Measurements from ENCODE around the gene ADM5. TPM values are rescaled to one million over a fixed set of nuclear protein-coding genes. Genes with fewer than 3 reads are reported as not detected.

The ADM5 gene, protein sequence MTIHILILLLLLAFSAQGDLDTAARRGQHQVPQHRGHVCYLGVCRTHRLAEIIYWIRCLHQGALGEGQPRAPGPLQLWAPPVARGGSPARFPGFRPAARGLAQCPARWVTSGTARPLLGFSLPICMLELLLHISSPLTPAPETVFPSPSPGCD
- total RNA-seq (2013; cell fraction: nucleolus; rRNA removed), result 12.9 and 13.0 TPM in 2 replicates
- total RNA-seq (2014; rRNA removed), result 1.6 and 2.1 TPM in 2 replicates
- 0.81 and 0.92 TPM in 2 replicates for total RNA-seq (2014; rRNA removed; fragmentation: Illumina TruSeq; extraction: Trizol)
- total RNA-seq (2021), result 4.5 and 5.4 TPM in 2 replicates
- 0.70 TPM for polyA plus RNA-seq (2011; ENCODE audit: low read depth)
- polyA plus RNA-seq (2011; rRNA removed), result 0.55 and 1.6 TPM in 2 replicates
- polyA plus RNA-seq (2011; cell fraction: cytosol; rRNA removed), result 2.3 and 4.9 TPM in 2 replicates
- polyA plus RNA-seq (2011; cell fraction: nucleus; rRNA removed), result 81.8 and 81.9 TPM in 2 replicates
- 1.8 and 3.6 TPM in 2 replicates for polyA plus RNA-seq (2012)
- polyA plus RNA-seq (2014; fragmentation: Illumina TruSeq; extraction: Trizol), result 0.29 and 1.2 TPM in 2 replicates
- under 1 TPM in 1 of 2 experiments, not detected in 1; 0.05 TPM for polyA plus RNA-seq (2014; fragmentation: Nextera tagmentation; extraction: Ambion mirVana)
- 6.0 and 6.4 TPM in 2 replicates for polyA plus RNA-seq (2014; rRNA removed)
- under 1 TPM; 0.76 to 0.78 TPM for polyA plus RNA-seq (2016; fragmentation: Nextera tagmentation; extraction: Ambion mirVana)
- 0.59 and 1.9 TPM in 2 replicates for polyA minus RNA-seq (2011; rRNA and poly(A)+ RNA removed)
- polyA minus RNA-seq (2011; cell fraction: cytosol; rRNA and poly(A)+ RNA removed), result 0.73 and 0.80 TPM in 2 replicates
- 7.7 and 14.7 TPM in 2 replicates for polyA minus RNA-seq (2011; cell fraction: nucleus; rRNA and poly(A)+ RNA removed)
- Bru-seq, nascent RNA, result percentile 61 among the genes with signal in this experiment
- percentile 93 among the genes with signal in this experiment for BruChase-seq, experiment 1, labeled RNA remaining after a 6-hour chase
- BruChase-seq, experiment 2, labeled RNA remaining after a 2-hour chase, result percentile 89 among the genes with signal in this experiment
- long read RNA-seq, experiment 1, partial matches to known transcripts, result 0 of 1 reads
- long read RNA-seq, experiment 1, other reads (novel, unspliced or antisense), result 0 of 1 reads
- long read RNA-seq, experiment 2, result 0 reads

- no peak within 1 kb of the TSS for H3K4me2 ChIP-seq (ENCODE audit: control insufficient read depth, insufficient read depth)
- FAIRE-seq (no peak), ATAC-seq (peak; percentile 64), DNase-seq (ENCODE audit: low read depth, low spot score) (no peak)
- no peak within 1 kb of the TSS for H3K27ac ChIP-seq (ENCODE audit: control insufficient read depth, insufficient read depth)
- H4K20me1 ChIP-seq (ENCODE audit: control insufficient read depth, insufficient read depth), result peaks cover 4% of the 10 kb centered on the region; the same call in 1 of the 2 replicates
- ChIA-PET CTCF (interaction anchor here (1.2 kb wide), 1 partner anchor 119 kb away, joined by 3 read pairs; no protein-coding TSS in a partner anchor), RAD21 (ENCODE audit: unreplicated experiment) (no interaction called here), SMC1A (ENCODE audit: uncharacterized antibody, unreplicated experiment) (no interaction called here), POLR2A (no interaction called here)
- H3K4me1 ChIP-seq (ENCODE audit: control insufficient read depth, insufficient read depth, low read length), result peaks cover 8% of the 10 kb centered on the region
- H3K4me3 ChIP-seq, result no peak within 1 kb of the TSS
- no peaks in the 10 kb centered on the region; the same call in 1 of the 2 replicates for H3K79me2 ChIP-seq (ENCODE audit: control insufficient read depth, insufficient read depth, low read length)
- no peaks in the 10 kb centered on the region; the same call in 2 of the 3 replicates for H3K9me3 ChIP-seq (replicated peaks; ENCODE audit: control insufficient read depth, insufficient read depth, low read length)
- peaks cover 4 to 31% of the 10 kb centered on the region in 2 experiments; a peak in 3 of 4 replicates for H3K36me3 ChIP-seq (ENCODE audit: control insufficient read depth in 2 of 2, insufficient read depth in 2 of 2, low read length in 1 of 2)
- intact Hi-C loops (cut with micrococcal nuclease; ENCODE audit: unreplicated experiment), result no loop called here
- no TSS peak for BruUV-seq (replicated peaks)
- no peak within 1 kb of the TSS for H2AFZ ChIP-seq (ENCODE audit: control insufficient read depth, low read depth, low read length)
- WGBS (ENCODE audit: insufficient coverage, insufficient replicate concordance, low lambda C conversion rate, missing lambda C conversion rate), result 35% methylated on average over 52 of the region's 54 CpGs
- in situ Hi-C loops (cut with MboI), result no loop called here
- no peak within 1 kb of the TSS for H3K9ac ChIP-seq (ENCODE audit: control insufficient read depth, insufficient read depth, low read length)
- H3K27me3 ChIP-seq (replicated peaks in 1 of 2; ENCODE audit: control insufficient read depth in 2 of 2, insufficient read depth in 2 of 2, low read length in 1 of 2), result no peaks in the 10 kb centered on the region; a peak in 1 of 4 replicates
- TF ChIP-seq CBFB (IDR thresholded peaks at IDR 0.05; ENCODE audit: low read depth) (peak; percentile 12; the same call in 1 of the 2 replicates), ZBED1 (IDR thresholded peaks at IDR 0.05; ENCODE audit: borderline replicate concordance) (peak; percentile 23; the same call in 1 of the 2 replicates), MEF2B (IDR thresholded peaks at IDR 0.05; ENCODE audit: partially characterized antibody, poor library complexity, severe bottlenecking) (no peak), BRCA1 (IDR thresholded peaks at IDR 0.05; ENCODE audit: low read depth, low read length) (no peak), FOXM1 (IDR thresholded peaks at IDR 0.05; ENCODE audit: low read depth, low read length) (0 out of 2 replicates have a peak, but pooled peaks have one; percentile 3), HSF1 (IDR thresholded peaks at IDR 0.05; ENCODE audit: low read depth, low read length) (no peak), RUNX3 (IDR thresholded peaks at IDR 0.05; ENCODE audit: low read length) (no peak), MXI1 (IDR thresholded peaks at IDR 0.05; ENCODE audit: low read depth, low read length) (no peak), MTA2 (IDR thresholded peaks at IDR 0.05; ENCODE audit: low read depth) (no peak), EED (IDR thresholded peaks at IDR 0.05; ENCODE audit: low read depth) (no peak)
- TF ChIP-seq, protein P1, sequence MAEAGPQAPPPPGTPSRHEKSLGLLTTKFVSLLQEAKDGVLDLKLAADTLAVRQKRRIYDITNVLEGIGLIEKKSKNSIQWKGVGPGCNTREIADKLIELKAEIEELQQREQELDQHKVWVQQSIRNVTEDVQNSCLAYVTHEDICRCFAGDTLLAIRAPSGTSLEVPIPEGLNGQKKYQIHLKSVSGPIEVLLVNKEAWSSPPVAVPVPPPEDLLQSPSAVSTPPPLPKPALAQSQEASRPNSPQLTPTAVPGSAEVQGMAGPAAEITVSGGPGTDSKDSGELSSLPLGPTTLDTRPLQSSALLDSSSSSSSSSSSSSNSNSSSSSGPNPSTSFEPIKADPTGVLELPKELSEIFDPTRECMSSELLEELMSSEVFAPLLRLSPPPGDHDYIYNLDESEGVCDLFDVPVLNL (IDR thresholded peaks at IDR 0.05; ENCODE audit: low read depth, low read length), result no peak
- TF ChIP-seq, protein P2, sequence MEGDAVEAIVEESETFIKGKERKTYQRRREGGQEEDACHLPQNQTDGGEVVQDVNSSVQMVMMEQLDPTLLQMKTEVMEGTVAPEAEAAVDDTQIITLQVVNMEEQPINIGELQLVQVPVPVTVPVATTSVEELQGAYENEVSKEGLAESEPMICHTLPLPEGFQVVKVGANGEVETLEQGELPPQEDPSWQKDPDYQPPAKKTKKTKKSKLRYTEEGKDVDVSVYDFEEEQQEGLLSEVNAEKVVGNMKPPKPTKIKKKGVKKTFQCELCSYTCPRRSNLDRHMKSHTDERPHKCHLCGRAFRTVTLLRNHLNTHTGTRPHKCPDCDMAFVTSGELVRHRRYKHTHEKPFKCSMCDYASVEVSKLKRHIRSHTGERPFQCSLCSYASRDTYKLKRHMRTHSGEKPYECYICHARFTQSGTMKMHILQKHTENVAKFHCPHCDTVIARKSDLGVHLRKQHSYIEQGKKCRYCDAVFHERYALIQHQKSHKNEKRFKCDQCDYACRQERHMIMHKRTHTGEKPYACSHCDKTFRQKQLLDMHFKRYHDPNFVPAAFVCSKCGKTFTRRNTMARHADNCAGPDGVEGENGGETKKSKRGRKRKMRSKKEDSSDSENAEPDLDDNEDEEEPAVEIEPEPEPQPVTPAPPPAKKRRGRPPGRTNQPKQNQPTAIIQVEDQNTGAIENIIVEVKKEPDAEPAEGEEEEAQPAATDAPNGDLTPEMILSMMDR (IDR thresholded peaks at IDR 0.05 in 2 of 3, conservative IDR thresholded peaks at IDR 0.05 in 1 of 3; ENCODE audit: control insufficient read depth in 2 of 3, extremely low read depth in 1 of 3, insufficient read depth in 1 of 3, low read depth in 3 of 3, low read length in 3 of 3), result peak; percentile 35 to 53 (median 36); a peak in 5 of 6 replicates
Observed at GRCh38 chr19:49689133-49690078, at the start of gene ADM5. Gene ADM5 (plus strand): TSS chr19:49689594. CDS start chr19:49689838, 244 bp downstream.
